Fibroblast of skin of back (primary cell): ENCODE measurements around the gene CLCA2.
"Not testable (repeated sequence)": the region's sequence is repeated elsewhere in the genome, so short reads cannot be mapped to it uniquely, and the experiment has no call there.

Source experiments
- DNase-seq: peaks from one replicate; pipeline ENCODE4 v3.0.0-alpha.2; 2013

Gene CLCA2

DNA sequence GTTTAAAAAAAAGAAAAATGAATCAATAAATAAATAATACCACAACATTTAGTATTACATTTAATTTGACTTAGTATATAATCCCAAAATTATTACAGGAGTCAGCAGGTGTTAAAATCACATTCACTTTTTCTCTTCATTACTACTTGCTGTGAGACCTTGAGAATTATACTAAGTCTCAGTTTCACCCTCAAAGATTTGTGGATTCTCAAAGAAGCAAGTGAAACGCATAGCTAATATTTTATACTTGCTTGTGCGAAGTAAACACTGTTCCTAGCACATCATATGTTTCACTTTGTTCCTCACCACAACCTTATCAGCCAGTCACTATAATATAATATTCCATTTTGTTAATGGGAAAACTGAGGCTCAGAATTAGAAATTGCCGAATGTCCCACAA is 48.8 kb downstream of the CLCA2 start:
- DNase-seq, result no peak

DNA sequence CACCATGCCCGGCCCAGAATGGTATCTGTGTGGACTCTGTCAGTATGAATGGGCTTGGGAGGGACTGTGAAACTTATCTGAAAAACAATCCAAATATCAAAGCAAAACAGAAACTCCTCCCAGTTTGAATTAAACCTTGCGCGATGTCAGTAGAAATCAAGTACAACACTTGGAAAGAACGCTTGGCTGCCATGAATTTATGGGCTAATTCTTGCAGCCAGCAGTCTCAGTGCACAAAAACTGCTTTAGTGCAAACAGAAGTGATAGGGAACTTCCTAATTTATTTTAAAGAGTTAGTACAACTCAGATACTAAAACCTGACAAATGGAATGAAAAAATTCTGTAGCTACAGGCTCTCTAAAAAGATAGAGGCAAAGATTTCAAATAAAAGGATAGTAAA is 53.3 kb downstream of the CLCA2 start:
- no peak for DNase-seq

DNA sequence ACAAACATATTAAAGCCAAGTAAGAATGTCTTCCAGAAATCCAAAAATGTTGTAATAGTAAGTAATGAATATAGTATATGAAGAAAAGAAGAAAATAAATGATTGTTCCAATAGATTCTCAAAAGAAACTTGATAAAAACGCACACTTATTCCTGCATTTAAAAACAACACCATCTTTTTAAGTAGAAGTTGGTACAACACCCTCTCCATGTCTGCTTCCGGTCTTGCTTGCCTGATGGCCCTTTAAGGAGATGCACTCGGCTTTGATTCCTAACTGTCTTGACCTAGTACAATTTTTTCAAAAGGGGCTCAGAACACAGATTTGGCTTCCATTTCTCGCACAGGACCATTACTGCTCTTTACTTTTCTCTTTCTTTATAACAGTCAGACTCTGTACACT is 53.7 kb downstream of the CLCA2 start:
- DNase-seq, result no peak

DNA sequence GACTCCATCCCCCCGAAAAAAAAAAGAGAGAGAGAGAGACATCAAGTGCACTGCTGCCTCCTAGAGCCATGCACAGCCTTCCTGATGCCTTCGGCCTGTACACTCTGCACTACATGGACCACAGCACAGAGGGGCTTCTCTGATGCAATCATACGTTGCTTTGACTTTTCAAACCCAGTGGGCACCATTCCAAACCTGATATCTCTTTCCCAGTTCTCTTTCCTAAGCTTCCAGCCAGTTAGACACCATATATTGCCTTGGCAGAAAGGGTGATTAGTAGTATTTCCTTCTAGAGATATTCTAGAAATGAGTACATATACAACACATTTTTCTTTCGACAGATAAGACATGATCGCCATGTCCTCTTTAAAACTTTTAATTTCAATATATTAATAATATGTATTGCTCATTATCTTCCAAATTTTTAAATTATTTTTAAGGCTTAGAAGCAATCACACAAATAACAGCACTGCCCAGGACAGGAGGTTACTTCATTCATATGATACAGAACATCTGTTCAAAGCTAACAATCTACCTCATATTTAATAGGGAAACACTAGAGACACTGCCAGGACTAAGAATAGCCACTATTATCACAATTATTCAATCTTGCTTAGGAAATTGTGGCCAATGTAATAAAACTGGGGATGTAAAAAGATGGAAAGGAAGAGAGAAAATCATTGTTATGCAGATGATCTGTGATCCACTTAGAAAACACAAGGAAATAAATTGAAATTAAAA is 54.6 kb downstream of the CLCA2 start:
- no peak for DNase-seq

DNA sequence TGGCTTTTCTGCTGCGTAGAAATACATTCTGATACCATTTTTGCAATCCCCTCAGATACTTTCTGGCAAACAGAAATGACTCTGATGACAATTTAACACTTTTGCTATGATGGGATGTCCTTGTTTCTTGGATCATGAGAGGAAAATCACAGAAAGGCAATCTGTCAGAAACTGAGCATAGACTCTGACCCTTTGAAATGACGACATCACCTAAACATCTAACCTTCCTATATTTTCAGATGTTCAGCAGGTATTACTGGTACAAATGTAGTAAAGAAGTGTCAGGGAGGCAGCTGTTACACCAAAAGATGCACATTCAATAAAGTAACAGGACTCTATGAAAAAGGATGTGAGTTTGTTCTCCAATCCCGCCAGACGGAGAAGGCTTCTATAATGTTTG is 58.0 kb downstream of the CLCA2 start:
- DNase-seq, result no peak

DNA sequence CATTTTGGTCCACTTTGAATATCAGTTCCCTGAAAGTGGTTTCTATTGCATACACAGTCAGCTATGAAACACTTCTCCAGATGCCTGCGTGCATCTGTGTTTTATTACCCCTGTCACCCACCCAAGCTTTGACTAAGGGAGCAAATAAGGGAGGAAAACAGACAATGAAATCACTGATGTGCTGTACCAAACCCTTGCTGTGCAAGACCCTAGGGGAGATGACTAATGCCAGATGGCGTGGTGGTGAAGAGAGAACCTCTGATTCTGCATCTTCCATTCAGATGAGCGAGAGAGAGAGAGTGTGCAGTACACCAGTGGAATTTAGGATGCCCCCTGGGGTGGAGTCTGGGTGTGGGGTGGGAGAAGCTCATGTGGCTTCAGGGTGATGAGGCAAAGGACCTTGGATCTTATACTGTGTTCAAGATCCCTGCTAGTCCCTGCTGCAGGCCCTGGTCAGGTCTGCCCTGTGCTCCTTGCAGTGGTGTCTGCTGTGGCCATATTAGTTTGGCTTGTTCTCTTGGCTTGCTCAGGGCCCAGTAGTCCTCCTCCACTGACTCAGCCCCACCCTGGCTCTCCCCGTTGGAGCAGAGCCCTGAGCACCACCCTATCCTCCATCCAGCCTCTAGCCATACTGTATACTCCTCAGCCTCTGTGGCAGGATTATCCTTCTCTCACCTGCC is 63.3 kb downstream of the CLCA2 start:
- DNase-seq, result peak; percentile 93

DNA sequence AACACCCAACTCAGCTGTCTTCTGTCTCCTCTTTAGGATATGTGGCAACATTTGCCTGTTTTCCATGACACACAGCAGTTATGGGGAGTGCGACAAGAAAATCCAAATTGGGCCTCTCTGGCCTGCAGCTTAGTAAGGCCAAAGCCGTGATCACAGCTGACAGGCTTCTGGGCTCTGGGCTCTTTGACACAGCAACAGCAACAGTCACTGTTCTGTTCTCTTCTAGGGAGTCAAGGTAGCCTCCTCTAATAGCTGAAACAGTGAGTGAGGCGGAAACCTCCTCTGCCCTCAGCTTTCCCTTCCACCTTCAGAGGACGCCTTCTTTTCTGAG is 63.8 kb downstream of the CLCA2 start:
- no peak for DNase-seq

DNA sequence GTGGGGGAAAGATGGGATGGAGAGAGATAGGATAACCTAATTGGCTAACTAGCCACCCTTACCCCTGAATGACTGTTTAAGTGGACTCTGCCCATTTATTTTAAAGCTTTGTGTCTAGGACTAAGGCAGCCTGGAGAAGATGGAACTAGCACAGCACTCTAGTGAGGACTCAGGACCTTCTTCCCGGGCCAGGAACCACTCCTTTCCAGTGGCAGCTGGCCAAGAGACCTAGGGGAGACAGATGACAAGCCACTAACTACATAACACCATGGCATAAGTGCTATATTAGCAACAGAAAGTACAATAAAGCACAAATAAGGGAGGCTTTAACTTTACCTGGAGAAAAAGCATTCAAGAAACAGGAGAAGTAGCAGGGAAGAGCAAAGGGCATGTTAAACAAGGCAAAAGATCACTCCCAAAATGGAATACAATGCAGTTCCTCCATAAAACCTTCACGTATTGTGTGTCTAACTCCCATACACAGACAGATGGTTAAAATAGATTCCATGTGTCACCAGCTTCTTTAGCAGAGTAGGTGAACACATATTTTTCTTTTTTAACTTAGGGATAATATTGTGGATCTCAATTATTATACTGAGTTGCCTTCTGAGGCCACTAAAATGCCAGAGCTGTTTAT is 65.4 kb downstream of the CLCA2 start:
- no peak for DNase-seq

DNA sequence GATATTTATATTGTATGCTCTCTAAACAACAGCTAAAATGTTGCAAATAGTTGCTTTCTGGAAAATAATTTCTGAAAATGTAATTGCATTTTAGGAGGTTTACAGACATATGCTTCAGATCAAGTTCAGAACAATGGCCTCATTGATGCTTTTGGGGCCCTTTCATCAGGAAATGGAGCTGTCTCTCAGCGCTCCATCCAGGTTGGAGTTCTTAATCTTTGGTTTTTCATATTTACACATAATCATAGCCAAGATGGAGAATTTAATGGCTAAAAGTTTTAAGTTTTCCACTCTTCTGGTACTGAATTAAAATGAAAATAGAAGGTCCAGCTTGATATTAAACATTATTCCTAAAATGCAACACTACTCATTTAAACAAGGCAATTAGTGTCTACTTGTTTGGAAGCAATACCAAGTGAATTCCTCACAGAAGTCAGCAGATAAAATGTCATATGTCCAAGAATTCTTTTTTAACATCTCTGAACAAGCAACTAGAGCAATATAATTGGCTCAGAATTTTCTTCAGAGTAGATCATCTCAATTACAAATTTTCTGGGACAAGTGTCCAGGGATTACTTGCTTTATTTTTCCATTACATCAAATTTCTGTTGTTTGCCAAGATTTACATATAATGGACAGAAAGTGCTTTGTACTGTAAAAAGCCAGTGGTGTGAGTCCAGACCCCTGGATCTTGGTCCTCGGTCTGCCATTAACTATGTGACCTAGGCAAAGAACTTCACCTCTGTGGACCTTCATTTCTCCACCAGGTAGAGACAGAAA is 67.4 kb downstream of the CLCA2 start:
- DNase-seq, result no peak

DNA sequence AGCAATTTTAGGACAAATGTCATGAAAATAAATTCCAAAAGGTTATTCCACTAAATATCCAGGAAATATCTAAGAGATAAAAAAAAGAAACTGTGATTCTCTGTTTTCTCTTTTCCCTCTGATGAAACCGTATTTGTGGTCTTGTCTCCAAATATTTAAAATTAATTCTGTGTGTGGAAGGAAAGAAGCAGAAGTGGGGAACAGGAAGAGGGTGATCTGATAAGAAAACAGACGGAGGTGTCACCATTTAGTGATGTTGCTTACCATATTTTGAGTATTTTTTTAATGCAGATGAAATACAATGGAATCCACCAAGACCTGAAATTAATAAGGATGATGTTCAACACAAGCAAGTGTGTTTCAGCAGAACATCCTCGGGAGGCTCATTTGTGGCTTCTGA is 74.3 kb downstream of the CLCA2 start:
- DNase-seq, result no peak

DNA sequence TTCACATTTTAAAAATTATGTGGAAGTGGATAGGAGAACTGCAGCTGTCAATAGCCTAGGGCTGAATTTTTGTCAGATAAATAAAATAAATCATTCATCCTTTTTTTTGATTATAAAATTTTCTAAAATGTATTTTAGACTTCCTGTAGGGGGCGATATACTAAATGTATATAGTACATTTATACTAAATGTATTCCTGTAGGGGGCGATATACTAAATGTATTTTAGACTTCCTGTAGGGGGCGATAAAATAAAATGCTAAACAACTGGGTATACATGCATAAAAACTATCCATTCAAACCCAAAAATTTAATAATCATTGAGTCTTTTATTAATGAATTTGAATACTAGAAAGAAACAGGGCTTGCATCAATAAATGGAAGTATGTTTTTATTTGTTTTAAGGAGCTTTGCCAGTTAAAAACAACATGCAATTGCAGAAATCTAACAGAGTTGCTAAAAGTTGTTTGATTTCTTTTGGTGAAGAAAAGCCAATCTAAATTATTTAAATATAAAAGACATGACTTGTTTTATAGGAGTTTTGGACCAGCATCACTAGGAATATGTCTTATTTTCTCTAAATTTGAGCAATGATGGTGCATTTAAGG is 76.1 kb downstream of the CLCA2 start:
- peak; percentile 24 for DNase-seq

DNA sequence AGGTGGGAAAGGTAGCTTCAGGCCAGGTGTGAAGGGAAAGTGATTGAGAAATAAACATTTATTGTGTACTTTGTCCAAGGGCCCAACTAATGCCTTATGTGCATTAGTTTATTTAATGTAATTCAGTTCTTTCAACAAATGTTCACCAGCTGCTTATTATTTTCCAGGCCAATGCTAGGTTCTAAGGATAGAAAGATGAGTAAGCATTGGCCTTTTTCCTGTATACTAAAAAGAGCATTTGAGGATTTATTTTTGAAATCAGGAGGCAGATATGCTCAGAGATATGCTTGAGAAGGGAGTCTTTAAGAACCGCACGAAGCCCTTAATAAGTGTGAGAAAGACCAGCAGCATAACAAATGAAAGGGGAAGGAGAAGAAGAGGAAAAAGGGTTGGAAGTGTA is 76.7 kb downstream of the CLCA2 start:
- no peak for DNase-seq

DNA sequence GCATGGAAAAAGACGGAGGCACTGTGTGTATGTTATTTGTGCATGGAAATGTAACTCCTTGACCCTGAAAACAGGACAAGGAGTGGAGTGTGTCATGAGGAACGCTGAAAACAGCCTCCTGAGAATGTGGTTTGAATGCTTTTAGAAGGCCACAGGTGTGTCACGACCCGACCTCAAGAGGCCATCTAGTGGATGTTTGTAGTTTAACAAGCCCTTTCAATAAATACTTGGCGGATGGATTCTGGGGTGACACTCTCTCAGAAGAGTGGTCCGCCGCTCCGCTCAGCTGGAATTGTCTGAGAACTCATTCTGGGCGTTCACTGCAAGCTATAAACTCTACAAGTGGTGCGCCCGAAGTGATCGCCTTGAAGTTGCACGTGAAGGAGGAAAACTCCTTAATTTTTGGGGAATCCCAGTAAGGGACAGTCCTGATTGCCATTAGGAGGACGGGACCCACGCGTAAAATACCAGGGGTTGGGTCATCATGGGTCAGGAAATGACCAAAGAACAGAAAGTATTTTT is 78.2 kb downstream of the CLCA2 start:
- not testable (repeated sequence) for DNase-seq

DNA sequence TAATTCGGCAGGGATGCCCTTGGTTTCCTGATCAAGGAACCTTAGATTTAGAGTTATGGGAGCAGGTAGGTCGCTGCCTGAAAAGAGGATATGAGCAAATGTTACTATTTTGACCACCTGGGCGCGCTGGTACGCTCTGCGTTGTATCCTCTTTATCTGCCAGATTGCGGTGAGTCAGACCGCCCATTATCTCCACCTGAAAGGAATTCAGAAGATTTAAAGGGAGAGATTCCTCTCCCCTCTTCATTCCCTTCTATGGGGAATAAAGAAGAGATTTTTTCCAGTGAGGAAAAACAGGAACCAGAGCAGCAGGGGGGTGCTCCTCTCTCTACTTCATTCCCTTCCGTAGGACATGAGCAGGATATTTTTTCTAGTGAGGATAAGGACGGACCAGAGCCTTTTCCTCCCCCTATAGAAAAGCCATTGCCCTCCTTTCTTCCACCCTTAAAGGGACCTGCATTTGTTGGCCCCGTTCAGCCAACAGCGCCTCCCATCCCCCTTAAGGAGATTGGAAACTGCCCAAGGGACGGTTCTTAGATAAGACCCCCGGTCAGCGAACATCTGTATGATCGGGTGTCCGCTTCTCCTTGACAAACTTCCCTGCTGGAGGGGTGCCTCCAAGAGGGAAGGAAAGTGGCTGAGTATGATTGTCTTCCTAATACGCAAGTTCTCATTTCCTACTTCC is 78.9 kb downstream of the CLCA2 start:
- DNase-seq, result no peak

DNA sequence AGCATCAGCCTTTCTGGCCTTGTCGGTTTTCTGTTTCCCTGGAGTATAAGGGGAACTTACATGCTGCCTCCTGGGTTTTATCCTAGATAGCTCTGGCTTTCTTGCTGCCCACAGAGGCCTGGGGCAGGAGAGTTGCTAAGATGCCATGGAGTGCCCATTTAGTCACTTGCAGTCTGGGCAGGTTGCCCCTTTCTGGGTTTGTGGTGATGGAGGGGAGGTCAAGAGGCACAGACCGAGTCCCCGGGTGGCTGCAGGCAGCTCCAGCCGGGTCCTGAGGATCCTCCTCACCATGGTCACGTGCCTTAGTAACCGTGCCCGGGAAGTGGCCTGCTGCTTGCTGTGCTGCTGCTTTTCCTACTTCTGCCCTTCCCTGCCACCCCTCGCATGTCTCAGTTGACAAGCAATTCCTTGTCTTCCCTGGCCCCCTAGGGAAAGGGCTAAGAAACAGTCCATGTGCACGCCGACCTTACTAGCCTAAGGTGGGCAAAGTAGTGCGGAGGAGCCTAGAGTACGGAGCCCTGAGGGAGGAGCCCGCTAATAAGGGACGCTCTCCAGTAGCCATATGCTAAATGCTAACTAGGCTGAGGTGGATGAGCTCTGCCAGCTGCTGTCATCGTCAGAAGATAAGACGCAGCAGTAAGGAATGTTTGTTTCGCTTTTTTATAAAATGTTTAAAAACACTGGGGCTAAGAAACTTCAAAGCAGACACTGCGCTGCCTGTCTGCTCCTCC is 79.6 kb downstream of the CLCA2 start:
- DNase-seq, result no peak

DNA sequence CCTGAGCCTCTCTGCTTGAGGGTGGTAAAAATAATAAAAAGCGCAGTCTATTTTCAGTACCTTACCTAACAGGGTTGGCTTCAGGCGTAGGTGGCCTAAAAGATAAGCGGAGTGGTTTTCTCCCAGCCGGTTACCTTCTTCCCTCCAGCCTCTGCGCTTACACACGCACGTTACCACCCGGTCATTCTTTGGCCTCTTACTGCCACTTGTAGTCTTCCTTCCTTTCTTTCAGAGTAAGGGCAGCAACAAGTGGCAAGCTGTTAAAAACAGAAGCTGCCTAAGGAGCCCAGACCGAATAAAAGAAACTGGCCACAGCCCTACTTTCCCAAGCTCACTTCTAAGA is 80.1 kb downstream of the CLCA2 start:
- DNase-seq, result no peak

DNA sequence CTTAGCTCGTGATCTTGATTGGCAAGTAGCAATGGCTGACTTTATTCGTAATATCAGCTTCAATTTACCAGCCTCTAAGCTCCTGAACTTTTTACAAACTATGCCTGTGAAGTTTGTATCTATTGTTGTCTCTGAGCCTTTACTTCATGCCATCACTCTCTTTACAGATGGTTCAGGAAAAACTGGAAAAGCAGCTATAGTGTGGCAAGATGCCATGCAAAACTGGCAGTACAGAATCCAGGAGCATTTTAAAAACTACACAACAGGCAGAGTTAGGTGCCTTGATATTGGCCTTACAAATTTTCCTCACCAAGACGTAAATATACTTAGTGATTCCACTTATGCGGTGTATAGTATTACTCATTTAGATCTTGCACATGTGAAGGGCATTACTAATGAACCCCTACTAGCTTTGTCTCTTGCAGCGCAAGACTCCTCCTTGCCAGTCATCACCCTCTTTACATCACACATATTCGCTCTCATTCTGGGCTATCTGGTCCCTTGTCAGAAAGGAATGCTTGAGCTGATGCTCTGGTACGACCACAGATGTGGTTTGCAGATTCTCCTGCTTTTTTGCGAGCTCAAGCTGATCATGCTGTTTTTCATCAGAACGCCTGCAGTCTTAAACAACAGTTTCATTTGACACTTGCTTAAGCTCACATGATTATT is 81.1 kb downstream of the CLCA2 start:
- DNase-seq, result peak; percentile 54

DNA sequence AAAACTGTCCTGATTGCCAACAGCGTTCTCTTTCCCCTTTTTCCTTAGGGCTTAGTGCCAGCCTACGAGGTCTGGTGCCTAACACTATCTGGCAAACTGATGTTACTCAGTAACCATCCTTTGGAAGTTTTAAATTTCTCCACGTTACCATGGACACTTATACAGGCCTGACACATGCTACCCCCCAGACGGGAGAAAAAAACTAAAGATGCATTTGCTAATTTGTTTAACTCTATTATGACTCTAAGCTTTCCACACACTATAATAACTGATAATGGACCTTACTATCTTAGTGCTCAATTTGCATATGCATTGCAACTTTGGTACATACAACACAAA is 81.6 kb downstream of the CLCA2 start:
- no peak for DNase-seq
